ENCODE results near the gene OR13C5.
"Not testable (repeated sequence)": the region's sequence is repeated elsewhere in the genome, so short reads cannot be mapped to it uniquely, and the experiment has no call there.

The OR13C5 gene, protein sequence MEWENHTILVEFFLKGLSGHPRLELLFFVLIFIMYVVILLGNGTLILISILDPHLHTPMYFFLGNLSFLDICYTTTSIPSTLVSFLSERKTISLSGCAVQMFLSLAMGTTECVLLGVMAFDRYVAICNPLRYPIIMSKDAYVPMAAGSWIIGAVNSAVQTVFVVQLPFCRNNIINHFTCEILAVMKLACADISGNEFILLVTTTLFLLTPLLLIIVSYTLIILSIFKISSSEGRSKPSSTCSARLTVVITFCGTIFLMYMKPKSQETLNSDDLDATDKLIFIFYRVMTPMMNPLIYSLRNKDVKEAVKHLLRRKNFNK

DNA sequence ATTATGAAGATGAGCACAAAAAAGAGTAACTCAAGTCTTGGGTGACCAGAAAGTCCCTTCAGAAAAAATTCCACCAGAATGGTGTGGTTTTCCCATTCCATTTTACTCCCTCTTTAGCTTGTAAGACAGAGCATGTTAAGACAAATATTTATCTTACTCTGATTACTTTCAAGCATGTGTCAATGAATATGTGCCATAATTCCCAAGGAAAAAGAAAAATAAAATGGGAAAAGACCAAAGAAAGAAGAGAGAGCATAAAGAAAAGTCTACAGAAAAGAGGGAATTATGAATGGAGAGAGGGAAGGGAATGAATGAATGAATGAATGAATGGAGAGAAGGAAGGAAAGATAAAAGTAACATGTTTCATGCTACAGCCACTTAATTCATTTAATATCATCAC, at the start of gene OR13C5:
TSS of gene OR13C5 (minus strand) at position 101 of the 400 bp plus-strand sequence. CDS start at position 101, 0 bp downstream.
- DNase-seq (ENCODE audit: low spot score): not testable (repeated sequence)

DNA sequence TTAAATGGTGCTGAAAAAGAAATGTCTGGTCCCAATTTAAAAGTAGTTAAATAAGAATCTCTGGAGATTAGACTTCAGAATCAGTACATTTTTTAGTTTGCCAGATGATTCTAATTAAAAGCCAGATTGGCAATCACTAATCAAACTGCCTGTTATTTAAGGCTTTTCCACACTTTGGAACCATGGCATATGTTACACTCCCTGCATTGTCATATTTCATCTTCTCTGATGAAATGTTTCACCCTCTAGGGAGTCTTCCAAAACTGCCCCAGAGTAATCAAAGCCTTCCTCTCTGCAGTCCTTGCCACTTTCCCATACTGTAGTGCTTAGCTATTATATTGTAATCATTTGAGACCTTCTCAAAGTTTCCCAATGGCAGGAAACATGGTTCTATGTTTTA, 36.2 kb upstream of the OR13C5 start:
- no peak for DNase-seq (ENCODE audit: low spot score)

DNA sequence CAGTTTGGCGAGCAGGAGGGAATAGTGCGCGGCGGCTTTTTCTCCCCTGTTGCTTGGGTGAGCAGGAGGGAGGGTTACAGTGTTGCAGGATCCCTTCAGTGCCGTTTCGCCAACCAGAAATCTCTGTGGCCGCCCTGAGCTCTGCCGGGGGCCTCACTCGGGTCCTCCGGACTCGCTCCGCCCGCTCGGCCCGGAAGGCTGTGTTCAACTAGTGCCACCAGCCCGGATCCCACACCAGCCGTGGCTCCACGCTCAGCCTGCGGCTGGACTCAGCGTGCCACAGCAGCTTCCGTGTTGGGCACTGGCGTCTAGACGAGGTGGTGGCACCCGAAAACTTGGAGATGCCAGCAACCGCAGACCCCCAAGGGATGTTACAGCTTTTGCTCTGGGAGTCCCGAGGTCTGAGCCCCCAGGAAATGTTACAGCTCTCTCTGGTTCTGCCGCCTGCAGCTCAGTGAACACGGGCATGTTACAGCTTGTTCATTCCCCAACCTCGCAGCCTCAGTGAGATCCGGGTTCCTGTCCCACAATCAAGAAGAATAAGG, 34.8 kb upstream of the OR13C5 start:
- no peak for DNase-seq (ENCODE audit: low spot score)

DNA sequence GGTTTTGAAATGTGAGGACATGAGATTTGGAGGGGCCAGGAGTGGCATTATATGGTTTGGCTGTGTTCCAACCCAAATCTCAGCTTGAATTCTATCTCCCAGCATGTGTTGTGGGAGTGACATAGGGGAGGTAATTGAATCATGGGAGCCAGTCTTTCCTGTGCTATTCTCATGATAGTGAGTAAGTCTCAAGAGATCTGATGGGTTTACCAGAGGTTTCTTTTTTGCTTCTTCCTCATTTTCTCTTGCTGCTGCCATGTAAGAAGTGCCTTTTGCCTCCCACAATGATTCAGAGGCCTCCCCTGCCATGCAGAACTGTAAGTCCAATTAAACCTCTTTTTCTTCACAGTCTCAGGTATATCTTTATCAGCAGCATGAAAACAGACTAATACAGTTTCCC, 26.8 kb upstream of the OR13C5 start:
- DNase-seq (ENCODE audit: low spot score): not testable (repeated sequence)

DNA sequence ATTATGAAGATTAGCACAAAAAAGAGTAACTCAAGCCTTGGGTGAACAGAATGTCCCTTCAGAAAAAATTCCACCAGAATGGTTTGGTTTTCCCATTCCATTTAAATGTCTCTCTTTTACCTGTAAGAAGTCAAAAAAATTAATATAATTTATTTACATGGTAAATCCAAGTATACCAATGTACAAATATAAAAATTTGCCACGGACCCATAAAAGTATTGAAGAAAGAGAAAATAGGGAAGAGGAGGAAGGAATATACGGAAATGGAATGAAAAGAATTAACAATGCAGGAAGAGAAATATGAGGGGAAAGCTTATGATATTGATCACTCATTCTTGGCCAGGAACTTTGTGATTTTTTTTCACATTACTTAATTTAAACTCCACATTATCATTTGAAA, 18.9 kb upstream of the OR13C5 start, which contains the start of gene OR13C9:
TSS of gene OR13C9 (minus strand) at position 101 of the 400 bp plus-strand sequence. CDS start at position 101, 0 bp downstream.
- DNase-seq (ENCODE audit: low spot score): no peak

DNA sequence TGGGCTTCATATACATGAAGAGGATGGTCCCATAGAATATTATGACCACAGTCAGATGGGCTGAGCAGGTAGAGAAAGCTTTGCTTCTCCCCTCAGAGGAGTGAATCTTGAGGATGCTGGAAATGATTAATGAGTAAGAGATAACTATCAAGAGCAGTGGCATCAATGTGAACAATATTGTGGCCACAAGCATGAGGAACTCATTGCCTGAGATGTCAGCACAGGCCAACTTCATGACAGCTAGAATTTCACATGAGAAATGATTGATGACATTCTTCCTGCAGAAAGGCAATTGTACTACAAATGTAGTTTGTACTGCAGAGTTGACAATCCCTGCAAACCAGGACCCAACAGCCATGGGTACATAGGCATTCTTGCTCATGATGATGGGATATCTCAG, 18.2 kb upstream of the OR13C5 start:
- no peak for DNase-seq (ENCODE audit: low spot score)

DNA sequence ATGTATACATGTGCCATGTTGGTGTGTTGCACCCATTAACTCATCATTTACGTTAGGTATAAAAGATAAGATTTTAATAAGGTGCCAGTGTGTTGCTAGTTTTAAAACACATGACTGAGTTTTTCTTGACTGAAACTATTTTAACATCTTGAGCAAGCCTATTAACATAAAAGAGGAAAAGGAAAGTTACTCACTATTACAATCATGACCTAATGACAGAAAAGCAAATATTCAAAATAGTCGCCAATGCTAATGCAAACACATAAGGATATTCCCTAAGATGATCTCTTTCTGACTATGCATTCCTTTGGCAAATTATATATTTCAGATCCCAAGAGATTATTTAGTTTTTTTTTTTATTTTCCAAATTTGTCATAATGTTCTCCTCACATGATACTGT, 12.0 kb upstream of the OR13C5 start:
- DNase-seq (ENCODE audit: low spot score): no peak

DNA sequence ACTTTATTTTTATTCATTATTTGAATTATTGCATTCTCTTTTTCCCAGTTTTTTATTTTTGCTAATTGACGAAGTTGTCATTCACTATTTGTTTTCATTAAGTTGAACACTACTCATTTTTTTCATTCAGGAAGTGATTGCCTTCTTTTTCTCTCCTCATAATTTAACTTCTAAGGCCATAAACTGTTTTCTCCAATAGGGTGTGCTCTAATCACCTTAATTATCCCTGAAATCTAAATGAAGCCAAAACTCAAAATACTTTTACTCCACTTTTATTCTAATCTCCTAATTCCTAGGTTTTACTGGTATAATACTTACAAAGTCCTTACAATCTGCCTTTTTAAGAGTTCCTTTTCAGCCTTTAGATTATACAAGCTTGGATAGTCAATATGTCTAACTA, 9.1 kb upstream of the OR13C5 start:
- no peak for DNase-seq (ENCODE audit: low spot score)

DNA sequence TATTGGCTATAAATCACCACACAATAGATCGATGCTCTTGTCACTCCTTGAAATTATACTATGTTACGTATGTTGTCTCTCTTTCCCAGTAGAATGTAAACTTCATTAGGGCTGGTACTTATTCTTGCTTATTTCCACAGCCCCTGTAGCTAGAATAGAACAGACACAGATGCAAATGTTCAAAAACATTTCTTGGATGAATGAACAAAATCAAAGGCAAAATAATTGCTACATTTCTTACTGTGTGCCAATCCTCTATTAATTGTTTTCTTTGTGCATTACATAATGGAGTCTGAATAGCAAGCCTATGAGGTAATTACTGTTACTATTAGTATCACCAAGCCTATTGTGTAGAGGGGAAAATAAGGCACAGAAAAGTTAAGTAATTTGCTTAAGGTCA, 6.9 kb upstream of the OR13C5 start:
- no peak for DNase-seq (ENCODE audit: low spot score)

DNA sequence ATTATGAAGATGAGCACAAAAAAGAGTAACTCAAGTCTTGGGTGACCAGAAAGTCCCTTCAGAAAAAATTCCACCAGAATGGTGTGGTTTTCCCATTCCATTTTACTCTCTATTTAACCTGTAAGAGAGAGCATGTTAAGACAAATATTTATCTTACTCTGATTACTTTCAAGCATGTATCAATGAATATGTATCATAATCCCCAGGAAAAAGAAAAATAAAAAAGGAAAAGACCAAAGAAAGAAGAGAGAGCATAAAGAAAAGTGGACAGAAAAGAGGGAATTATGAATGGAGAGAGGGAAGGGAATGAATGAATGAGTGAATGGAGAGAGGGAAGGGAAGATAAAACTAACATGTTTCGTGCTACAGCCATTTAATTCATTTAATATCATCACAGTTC, 6.3 kb upstream of the OR13C5 start, which contains the start of gene OR13C2:
TSS of gene OR13C2 (minus strand) at position 101 of the 400 bp plus-strand sequence. CDS start at position 101, 0 bp downstream.
- not testable (repeated sequence) for DNase-seq (ENCODE audit: low spot score)

DNA sequence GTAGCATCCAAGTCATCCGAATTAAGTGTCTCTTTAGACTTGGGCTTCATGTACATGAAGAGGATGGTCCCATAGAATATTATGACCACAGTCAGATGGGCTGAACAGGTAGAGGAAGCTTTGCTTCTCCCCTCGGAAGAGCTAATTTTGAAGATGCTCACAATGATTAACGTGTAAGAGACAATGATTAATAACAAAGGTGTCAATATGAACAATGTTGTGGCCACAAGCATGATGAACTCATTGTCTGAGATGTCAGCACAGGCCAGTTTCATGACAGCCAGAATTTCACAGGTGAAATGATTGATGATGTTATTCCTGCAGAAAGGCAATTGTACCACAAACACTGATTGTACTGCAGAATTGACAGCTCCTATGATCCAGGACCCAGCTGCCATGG, 5.6 kb upstream of the OR13C5 start:
- no peak for DNase-seq (ENCODE audit: low spot score)

DNA sequence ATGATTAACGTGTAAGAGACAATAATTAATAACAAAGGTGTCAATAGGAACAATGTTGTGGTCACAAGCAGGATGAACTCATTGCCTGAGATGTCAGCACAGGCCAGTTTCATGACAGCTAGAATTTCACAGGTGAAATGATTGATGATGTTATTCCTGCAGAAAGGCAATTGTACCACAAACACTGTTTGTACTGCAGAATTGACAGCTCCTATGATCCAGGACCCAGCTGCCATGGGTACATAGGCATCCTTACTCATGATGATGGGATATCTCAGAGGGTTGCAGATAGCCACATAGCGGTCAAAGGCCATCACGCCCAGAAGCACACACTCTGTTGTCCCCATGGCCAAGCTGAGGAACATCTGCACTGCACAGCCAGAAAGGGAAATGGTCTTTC, 464 bp downstream of the OR13C5 start:
- not testable (repeated sequence) for DNase-seq (ENCODE audit: low spot score)

DNA sequence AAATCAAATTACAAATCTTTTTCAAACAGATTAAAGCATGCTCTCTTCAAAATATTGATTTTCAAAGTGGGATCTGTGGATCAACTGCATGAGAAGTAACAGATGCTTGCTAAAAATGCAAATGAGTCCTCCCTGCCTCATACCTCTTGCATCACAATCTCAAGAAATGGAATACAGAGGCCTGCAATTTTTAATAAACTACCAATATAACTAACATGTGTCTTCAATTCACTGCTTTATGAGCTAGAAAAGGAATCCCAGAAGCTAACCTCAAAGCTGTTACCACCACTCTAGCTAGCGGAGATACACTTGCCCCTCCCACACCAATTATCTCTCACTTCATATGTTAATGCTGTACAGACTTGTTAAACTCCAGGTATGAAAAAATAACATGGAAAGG, 9.6 kb downstream of the OR13C5 start:
- no peak for DNase-seq (ENCODE audit: low spot score)

DNA sequence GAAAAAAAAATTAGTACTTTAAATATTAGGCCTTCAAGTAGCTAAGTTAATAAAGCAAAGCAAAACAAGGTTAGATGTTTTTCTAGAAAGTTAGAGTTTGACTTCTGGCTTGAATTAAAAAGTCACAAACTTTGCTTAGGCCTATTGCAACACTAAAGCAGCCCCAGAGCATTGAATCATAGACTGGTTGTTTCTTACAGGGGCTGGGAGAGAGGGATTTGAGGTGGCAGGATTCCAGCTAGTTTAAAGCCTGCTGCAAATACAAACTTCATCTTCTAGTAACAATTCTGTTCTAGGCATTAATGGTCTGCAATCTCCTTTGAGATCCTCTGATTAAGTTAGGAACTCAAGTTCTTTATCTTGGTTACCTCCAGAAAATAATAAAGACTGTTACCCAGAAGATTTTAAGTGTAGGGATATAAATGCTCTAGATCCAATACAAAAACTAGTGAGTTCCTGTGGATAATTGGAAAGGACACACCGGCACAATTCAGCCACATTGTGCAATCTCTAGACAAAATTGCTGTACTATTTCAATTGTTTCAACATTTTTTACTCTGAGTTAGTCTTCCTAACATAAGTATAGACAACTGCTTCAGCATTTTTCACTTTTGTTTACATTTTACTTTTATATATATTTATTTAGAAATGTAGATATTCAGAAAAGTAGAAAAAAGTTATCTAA, 12.6 kb downstream of the OR13C5 start:
- DNase-seq (ENCODE audit: low spot score): no peak

DNA sequence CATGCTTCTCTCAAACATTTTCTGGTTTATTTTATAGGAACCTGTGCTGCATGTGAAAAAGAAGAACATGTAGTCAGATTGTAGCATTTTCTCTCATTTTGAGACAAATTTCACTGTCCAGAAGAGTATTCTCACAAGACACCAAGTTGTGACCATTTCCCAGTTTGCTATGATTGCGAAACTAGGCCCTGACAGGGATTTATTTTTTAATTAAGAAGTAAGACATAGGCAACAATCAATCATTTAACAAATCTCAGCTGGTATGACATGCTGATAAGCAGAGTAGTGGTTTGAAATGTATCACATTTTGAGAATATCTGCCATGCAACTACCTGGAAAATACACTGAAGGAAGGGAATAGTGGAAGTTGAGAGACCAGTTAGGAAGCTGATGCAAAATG, 18.7 kb downstream of the OR13C5 start:
- DNase-seq (ENCODE audit: low spot score): no peak

DNA sequence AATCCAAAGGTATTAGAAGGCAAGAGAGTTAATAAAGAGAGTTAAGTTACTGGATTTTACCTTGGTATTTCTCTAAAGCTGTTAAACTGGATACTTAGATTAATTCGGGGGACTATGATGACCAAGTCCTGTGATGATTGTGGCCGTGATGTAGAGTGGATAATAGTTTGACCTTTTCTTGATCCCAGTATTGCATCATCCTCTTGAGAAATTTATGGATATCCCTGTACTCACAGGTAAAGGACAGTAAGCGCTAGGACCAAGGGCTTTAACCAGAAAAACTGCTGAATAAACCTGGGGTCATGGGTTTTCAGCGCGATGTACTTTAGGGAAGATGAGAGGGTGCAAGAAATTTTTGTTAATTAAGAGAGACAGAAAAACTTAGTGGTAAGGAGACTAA, 21.9 kb downstream of the OR13C5 start:
- DNase-seq (ENCODE audit: low spot score): no peak

DNA sequence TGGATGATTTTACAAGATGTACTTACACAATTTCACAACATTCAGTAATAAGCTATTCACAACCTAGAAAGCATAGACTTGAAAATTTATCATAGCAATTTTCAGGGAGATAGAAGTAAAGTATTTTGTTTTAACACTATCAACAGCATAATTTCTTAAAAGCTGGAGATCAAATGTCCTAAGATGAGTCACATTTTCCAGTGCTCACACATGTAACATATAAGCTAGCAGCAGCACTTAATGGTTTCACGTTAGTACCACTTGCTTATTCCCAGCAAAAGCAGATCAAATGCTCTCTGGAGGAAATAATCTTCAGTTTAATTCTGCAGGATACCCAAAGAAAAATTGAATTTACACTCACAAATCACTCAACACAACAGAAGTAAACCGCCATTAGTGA, 23.8 kb downstream of the OR13C5 start:
- DNase-seq (ENCODE audit: low spot score): no peak

DNA sequence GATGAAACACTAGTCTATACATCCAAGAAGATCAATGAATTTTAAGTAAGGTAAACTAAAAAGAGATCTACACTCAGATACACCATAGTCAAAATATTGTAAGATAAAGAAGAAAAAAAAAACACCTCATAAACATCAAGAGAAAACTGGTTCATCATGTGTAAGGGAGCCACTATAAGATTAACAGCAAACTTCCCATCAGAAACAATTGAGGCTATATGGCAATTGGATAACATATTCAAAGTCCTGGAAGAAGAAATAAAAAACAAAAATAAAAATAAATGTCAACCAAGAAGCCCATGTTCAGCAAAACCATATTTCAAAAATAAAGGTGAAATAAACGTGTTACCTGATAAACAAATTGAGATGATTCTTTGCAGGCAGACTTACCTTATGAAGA, 26.6 kb downstream of the OR13C5 start:
- no peak for DNase-seq (ENCODE audit: low spot score)

DNA sequence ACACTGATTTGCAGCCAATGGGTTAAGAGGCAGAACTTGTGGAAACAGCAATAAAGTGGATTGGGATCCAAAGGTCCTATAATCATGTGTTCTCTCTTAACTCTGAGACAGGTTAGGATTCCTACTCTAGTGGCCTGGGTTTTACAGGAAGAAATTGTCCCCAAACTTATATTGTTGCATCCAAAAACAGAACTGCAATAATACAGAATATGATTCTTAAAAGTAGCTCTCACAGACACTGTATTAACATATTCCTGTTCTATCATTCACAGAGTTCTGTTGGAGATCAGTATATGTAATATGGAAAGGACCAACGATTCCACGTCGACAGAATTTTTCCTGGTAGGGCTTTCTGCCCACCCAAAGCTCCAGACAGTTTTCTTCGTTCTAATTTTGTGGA, 30.3 kb downstream of the OR13C5 start, which contains the start of gene OR13C8:
TSS of gene OR13C8 (plus strand) at position 301 of the 400 bp plus-strand sequence. CDS start at position 301, 0 bp downstream.
- no peak for DNase-seq (ENCODE audit: low spot score)

DNA sequence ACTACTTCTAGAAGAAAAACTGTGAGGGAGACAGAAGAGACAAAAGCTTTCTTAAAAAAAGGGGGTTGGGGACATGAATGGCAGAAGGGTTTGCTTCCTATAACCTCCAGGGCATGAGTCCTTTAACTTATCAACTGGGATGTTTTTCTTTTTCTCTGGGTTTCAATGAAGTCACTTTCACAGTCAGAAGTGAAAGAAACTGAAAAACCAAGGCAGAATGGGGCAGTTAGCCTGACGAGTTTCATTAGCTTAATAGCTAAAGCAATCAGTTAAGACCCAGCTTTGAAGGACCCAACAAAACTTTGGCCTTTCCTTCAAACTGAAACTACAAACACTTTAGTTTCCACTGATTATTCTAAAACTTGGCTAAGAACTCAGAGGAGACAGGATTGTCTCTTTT, 34.9 kb downstream of the OR13C5 start:
- DNase-seq (ENCODE audit: low spot score): no peak

DNA sequence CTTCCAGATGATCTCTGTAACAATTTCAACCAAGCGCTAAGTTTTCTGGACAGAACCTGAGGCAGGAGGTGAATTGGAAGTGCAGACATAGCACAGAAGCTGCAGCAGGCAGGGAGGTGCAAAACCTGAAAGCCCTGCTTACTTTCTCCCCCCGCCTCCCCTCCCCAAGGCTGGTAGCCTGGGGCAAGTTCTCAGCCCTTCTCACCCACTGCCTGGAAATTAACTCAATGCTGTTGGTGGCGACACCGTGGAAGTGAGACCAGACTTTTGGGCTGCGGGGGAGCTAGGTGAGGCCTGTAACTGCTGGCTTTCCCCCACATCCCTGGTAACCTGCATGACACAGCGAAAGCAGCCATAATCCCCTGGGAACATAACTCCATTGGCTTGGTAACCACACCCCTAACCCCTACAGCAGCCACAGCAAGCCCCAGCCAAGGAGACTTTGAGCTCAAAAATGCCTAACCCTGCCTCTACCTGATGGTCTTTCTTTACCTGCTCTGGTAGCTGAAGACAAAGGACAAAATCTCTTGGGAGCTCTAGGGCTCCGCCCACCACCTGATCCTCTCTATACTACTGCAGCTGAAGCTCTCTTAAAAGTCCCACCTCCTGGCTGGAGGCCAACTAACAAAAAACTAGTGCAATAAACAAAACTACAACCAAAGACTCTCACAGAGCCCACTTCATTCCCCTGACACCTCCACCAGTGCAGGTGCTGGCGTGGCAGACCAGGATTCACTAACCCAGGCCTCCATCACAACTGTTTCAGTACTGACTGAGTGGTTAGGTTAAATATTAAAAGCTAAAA, 42.2 kb downstream of the OR13C5 start:
- DNase-seq (ENCODE audit: low spot score): no peak

DNA sequence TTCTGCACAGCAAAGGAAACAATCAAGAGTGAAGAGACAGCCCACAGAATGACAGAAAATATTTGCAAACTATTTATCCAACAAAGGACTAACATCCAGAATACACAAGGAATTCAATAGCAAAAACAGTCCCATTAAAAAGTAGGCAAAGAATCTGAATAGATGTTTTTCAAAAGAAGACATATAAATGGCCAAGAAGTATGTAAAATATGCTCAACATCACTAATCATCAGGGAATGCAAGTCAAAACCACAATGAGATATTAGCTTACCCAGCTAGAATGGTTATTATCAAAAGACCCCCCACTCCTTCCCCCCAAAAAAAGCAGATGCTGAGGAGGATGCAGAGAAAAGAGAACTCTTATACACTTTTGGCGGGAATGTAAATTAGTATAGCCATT, 43.7 kb downstream of the OR13C5 start:
- DNase-seq (ENCODE audit: low spot score): no peak
